Retinal pigment epithelial cell (primary cell): Measurements from ENCODE around the gene PDE4B.
A peak's percentile ranks its signal among the peaks of the same experiment; 100 is the strongest.

Experiments used
- DNase-seq: peaks from one replicate; pipeline ENCODE4 v3.0.0-alpha.2; 2010; ENCODE audit warnings: low read depth
- H3K4me3 ChIP-seq: 2 replicates; pipeline ENCODE4 v1.5.1; 2011; ENCODE audit warnings: mild to moderate bottlenecking, low read length, control low read depth, moderate library complexity
- TF ChIP-seq, protein P1 (sequence below): conservative IDR thresholded peaks from 2 replicates; pipeline ENCODE4 v1.5.1; 2011; ENCODE audit warnings: low read depth, low read length, control low read depth, inconsistent platforms

The PDE4B gene

DNA sequence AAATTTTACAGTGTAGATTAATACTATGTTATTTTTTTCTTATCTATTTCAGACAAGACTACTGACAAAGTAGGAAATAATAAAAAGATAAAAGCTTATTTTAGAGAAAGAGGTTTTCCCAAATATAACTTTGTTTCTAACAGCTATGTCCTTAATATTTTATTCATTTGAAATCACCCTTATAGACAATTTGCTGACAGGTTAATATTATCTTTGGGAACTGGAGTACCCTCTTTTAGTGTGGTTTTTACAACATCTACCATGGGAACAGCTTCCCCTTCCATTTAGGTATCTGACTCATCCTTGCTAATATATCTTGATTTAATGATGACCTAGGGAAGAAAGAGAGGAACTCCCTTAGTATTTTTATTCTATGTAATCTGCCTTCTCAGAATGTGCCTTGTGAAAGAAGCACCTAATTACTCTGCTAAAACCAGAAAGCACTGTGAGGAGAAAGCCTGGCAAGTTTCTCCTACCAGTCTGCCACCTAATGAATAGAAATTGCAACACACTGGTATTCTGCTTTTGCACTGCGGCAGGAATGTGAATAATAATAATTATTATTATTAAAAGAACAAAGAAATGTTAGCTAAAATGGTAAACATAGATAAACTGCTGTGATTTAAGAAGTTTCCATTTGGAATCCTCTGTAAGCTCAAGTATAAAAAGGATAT, 192.8 kb downstream of the PDE4B start:
- no peak for DNase-seq
- no peak overlapping the region for H3K4me3 ChIP-seq
- TF ChIP-seq, protein P1, sequence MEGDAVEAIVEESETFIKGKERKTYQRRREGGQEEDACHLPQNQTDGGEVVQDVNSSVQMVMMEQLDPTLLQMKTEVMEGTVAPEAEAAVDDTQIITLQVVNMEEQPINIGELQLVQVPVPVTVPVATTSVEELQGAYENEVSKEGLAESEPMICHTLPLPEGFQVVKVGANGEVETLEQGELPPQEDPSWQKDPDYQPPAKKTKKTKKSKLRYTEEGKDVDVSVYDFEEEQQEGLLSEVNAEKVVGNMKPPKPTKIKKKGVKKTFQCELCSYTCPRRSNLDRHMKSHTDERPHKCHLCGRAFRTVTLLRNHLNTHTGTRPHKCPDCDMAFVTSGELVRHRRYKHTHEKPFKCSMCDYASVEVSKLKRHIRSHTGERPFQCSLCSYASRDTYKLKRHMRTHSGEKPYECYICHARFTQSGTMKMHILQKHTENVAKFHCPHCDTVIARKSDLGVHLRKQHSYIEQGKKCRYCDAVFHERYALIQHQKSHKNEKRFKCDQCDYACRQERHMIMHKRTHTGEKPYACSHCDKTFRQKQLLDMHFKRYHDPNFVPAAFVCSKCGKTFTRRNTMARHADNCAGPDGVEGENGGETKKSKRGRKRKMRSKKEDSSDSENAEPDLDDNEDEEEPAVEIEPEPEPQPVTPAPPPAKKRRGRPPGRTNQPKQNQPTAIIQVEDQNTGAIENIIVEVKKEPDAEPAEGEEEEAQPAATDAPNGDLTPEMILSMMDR, result peak; percentile 10

DNA sequence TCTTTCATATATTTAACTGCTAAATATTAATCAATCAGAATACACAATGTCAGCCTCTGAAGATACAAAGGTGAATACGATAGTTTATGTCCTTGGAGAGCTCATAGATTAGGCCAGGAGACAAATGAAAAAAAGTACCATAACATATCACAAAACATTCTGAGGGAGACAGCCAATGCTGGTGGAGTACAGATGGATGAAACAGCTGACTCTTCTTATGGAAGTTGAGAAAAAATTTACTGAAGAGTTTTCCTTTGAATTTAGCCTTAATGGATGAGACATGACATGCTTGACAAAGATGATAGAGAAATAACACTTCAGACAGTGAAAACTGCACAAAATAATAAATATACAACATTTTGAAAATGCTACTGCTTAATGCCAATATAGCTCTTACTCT, 193.5 kb downstream of the PDE4B start:
- DNase-seq, result no peak
- H3K4me3 ChIP-seq, result no peak overlapping the region
- TF ChIP-seq, protein P1, result no peak

DNA sequence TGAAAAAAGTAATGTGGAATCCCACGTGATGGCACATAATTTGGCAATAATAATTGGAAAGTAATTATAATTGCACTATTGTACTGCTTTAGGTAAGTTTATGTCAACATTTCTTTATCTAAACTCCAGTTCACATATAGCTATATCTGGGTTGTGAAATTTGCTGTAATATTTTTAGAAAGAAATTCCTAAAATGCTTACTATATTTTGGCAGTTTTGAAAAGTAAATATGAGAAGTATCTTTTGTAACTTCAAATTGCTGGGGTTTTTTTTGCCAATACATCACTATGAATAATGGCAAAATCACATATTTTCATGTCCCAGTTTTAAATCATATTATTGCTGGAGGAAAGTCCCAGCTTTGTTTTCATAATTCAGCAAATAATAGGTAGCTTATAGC, 197.5 kb downstream of the PDE4B start:
- no peak overlapping the region for H3K4me3 ChIP-seq
- TF ChIP-seq, protein P1, result no peak

DNA sequence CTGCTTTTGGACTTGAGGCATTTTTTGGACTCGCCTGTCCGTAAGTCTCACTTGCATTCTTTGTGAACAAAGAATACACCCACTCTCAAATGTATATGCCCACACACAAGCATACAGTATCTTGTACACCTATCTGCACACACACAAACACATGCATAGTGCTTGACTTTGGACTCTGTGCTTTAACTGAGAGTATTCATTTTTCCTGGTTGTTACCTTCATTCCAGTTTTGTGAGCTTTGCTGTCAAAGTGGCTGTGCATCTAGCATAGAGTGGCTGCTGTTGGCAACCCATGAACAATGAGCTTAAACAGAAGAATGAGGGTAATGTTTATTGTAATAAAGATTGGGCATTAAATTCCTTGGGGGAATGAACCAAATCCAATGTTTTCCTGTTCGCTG, 199.0 kb downstream of the PDE4B start:
- no peak for DNase-seq
- TF ChIP-seq, protein P1, result no peak
- H3K4me3 ChIP-seq, result no peak overlapping the region

More for the DNA sequence above, 197.5 kb downstream of the PDE4B start:
- DNase-seq, result no peak

DNA sequence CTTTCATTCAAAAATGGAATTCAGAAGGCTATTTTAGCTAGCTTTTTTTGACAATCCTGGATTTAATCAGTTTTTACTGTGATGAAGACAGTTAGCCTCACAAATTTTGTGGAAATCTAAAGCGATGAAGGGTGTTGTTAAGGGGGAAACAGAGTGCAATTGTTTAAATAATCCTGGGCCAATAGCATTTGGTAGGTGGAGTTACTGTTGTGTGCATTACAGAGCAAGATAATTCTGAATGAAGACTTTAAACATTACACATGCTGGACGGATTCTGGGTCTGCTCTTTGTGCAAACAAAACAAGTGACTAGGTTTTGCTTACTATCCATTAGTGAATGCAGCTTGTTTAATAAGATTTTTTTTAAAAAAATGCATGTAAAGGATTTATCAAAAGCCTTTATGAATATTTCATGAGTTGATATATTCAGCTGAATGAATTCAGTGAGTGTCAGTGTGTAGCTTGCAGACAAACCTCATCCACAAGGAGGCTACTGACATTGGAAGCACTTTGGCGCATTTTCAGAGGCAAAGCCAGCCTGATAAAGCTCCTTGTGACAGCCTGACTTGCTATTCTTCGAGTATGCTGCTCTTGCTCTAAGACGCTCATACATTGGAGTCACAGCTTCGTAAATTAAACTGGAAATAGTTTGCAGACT, 199.6 kb downstream of the PDE4B start:
- TF ChIP-seq, protein P1, result peak; percentile 38
- DNase-seq, result no peak
- peak overlapping the region; percentile 20 for H3K4me3 ChIP-seq

DNA sequence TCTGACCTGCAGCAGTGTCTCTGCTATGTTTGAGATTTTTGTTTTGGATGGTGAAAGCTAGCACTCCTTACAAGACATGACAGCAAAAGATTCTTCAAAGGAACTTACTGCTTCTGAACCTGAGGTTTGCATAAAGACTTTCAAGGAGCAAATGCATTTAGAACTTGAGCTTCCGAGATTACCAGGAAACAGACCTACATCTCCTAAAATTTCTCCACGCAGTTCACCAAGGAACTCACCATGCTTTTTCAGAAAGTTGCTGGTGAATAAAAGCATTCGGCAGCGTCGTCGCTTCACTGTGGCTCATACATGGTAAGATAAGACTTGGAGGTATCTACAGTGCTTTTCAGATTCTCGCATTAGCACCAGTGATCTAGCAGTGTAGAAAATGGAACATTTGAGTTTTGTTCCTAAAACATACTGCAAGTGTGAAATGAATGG, 200.2 kb downstream of the PDE4B start:
- DNase-seq, result no peak
- H3K4me3 ChIP-seq, result peak overlapping the region; percentile 20
- TF ChIP-seq, protein P1, result no peak

DNA sequence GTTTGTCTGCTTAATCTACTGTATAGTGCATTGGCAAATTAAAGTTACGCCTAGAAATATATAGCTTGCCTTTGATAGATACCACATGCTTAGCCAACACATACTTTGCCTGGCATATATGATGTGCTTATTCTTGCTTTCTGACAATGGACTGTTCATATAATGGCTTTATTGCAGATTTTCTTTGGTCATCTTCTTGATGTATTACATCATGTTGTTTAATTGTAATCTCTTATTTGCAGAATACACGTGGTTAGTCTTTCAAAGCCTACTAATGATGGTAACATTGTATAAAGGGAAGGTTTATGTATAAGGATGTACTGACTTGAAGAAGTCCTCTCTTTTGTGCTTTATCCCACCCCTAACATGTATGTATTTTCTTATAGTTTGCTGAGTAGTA, 201.5 kb downstream of the PDE4B start:
- no peak overlapping the region for H3K4me3 ChIP-seq
- no peak for DNase-seq
- TF ChIP-seq, protein P1, result no peak
